GM19455 (cell line): ENCODE data around the gene SEC14L2.
"Not testable (repeated sequence)": the region's sequence is repeated elsewhere in the genome, so short reads cannot be mapped to it uniquely, and the experiment has no call there.

Source experiments
- ATAC-seq: cut with Tn5 transposase; IDR thresholded peaks from one replicate; pipeline ENCODE4 v1.9.1; 2021; ENCODE audit not compliant: unreplicated experiment

Gene SEC14L2

DNA sequence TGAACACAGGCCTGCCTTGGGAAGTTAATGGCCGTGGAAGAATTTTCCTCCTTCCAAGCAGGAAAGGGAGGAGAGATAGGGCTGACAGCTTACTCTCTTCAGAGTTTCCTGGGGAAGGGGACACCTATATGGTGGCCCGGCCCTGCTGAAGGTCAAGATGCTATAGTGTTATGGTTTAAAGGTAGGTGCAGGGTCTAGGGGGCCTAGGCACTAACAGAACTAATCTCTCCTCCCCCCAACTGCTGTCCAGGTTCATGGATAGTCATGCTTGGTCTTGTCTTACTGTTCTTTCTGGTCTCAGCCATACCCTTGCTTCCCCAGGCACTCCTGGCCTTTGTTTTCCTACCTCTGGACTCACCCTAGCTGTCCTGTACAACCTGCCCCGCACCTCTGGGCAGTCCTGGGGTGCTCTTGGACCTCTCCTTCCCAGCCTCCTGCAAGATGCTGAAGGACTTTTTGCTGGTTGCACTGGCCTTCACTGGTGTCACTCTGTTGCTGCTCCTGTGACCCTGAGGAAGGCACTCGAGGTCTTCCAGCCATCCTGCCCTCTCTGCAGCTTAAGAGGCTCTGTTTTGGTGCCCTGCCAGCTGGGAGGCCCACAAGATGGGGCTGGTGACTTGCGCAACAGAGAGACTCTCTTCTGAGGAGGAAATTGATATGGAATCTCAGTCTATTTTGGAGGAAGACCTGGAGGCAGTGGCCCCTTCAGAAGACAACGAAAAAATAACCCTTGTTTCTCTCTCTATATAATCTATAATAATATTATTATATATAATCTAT lies 57.1 kb downstream of the SEC14L2 start:
- no peak for ATAC-seq

DNA sequence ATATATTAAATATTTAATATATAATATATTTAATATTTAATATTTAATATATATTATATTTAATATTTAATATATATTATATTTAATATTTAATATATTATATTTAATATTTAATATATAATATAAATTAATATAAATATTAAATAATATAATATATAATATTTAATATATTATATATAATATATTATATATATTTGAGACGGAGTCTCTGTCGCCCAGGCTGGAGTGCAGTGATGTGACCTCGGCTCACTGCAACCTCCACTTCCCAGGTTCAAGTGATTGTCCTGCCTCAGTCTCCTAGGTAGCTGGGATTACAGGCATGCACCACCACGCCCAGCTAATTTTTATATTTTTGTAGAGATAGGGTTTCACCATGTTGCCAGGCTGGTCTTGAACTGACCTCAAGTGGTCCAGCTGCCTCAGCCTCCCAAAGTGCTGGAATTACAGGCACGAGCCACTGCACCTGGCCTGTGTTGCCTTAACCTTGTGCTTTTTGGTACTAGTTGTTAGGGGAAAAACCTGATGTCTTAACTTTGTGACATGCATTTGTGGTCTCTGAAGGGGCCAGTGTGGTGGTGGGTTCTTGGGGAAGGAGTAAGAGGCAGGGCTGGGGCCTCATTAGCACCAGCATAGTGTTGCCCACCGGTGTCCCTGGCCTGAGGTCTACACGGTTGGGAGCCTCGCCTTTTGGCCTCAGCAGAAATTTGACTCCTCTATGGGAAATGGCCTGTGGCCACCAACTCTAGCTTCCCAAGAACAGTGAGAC lies 58.4 kb downstream of the SEC14L2 start:
- ATAC-seq, result no peak

DNA sequence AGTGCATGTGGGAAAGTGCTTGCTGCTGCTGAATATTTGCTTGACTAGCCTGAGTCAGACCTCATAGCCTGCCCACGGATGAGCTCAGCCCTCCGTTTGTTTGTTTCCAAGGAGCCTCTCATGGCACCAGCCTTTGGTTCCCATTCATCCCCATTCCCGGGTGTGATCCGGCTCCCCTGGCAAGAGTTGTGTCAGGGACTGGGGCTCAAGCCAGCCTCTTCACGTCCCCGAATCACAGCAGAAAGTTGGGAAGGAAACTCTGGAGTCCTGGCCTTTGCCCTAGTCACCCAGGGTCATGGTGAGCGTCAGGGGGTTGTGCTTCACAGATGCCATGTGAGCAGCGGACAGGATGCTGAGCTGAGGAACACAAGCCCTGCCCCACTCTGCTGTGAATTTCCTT lies 61.2 kb downstream of the SEC14L2 start:
- no peak for ATAC-seq

DNA sequence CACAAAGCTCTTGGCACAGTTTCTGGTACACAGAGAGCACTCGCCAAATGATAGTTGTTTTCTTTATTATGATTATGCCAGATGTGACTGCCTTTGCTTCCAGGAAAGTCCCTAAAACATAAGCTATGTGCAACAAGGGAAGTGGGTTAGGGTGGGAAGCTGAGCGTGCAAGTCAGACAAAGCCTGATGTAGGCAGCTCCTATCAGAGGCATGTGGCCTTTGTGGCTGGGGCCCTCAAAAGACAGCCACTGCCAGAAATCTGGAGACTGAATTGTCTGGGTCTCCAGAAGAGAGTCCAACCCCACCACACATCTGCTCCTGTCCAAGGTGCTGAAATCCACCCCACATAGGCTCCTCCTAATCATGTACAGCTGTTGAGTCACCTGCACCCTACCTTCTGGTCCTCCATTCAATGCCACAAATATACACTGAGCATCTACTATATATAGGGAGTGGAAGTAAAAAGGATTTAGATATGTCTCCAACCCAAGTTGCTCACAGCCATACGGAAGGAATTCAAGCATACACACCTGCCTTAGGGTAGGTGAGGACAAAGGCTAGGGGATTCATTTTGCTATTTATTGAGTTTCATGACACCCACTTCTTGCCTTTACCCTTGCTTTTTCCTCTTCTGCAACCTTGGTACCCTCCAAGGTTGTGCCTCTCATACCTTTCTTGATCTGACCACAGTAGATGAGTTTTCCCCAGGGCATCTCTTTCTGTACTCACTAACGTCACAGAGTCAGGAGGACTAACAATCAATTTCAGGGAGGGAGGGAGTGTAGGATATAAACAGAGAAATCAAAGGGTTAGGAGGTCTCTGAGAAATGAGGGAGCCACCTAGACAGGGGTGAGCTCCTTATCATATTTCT lies 62.6 kb downstream of the SEC14L2 start:
- no peak for ATAC-seq

DNA sequence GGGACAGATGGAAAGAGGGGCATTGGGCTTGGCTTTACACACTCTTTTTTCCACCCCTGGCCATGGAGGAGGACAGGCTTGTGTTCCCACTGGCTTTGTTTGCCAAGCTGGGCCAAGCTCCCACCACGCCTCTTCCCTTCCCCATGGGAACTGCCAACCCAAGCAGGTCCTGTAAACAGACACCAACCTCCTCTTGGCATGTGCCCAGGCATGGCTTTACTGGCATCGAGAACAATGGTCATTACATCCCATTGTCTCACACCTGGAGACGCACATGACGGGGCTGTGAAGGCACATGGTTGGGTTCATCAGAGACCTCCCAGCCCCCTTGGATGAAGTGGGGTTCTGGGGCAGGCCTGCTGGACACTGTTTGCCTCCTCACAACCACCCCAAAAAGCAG lies 63.3 kb downstream of the SEC14L2 start:
- no peak for ATAC-seq

DNA sequence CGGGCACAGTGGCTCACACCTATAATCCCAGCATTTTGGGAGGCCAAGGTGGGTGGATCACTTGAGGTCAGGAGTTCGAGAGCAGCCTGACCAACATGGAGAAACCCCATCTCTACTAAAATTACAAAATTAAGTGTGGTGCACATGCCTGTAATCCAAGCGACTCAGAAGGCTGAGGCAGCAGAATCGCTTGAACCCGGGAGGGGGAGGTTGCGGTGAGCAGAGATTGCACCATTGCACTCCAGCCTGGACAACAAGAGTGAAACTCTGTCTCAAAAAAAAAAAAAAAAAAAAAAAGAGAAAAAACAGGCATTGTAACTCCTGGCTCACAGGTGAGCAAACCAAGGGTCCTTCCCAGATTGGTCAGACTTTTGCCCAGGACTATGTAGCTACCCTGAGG lies 63.7 kb downstream of the SEC14L2 start:
- not testable (repeated sequence) for ATAC-seq

DNA sequence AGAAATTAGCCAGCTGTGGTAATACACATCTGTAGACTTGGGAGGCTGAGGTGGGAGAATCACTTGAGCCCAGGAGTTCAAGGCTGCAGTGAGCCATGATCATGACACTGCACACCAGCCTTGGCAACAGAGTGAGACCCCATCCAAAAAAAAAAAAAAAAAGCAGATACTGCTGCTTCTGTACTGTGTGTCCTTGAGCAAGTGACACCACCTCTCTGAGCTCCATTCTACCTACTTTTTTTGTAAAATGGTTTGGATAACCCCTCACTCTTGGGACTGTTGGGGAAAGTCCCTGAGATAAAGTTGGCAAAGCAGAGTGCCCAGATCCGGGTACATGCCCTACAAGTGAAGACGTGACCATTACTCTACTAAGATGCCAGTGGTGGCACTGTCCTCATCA lies 72.3 kb downstream of the SEC14L2 start:
- no peak for ATAC-seq

DNA sequence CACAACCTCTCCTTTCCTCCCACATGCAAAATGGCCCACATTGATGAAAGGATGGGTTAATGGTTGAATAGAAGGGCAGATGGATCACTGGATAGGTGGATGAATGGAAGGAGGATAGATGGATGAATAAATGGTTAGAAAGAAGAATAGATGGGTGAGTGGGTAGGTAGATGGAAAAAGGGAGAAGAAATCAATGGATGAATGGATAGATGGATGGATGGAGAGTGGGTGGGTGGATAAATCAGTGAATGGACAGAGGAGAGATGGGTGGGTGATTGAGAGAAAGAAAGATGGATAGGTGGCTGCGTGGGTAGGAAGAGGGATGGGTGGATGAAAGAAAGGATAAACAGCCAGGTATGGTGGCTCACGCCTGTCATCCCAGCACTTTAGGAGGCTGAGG lies 73.8 kb downstream of the SEC14L2 start:
- ATAC-seq, result no peak

DNA sequence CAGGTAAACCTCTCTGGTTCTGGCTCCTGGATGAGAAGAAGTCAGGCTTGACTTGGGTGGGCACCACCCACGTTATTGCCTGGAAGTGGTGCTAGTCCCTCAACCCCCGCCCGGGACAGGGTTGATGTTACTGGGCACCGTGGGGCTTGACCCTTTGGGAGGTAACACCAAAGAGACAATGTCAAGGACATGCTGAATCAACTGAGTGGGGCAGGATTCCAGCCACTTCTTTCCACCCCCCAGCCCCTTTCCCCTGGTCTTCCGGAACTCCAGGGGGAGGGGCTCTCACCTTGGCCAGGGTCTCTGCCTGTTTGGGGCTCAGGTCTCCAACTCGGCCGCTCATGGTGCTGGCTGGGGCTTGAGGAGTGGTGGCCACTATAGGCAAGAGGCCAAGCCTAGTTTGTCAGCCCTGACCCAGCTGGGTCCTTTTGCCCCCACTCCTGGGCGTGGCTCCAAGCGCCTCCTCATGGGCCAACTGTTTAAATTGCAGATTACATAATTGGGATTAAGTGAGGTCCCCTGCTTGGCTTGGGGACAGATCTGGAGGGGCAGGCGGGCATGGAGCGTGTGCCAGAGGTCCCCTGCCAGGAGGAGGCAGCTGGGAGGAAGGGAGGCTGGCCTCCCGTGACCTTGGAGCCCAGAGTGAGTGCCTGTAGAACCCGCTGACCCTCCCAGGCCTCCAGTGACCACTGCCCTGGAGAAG lies 74.9 kb downstream of the SEC14L2 start, which contains the start of gene SEC14L3:
TSS of gene SEC14L3 (minus strand) at position 402 of the 703 bp plus-strand sequence. CDS start at position 343, 59 bp downstream.
- no peak for ATAC-seq

DNA sequence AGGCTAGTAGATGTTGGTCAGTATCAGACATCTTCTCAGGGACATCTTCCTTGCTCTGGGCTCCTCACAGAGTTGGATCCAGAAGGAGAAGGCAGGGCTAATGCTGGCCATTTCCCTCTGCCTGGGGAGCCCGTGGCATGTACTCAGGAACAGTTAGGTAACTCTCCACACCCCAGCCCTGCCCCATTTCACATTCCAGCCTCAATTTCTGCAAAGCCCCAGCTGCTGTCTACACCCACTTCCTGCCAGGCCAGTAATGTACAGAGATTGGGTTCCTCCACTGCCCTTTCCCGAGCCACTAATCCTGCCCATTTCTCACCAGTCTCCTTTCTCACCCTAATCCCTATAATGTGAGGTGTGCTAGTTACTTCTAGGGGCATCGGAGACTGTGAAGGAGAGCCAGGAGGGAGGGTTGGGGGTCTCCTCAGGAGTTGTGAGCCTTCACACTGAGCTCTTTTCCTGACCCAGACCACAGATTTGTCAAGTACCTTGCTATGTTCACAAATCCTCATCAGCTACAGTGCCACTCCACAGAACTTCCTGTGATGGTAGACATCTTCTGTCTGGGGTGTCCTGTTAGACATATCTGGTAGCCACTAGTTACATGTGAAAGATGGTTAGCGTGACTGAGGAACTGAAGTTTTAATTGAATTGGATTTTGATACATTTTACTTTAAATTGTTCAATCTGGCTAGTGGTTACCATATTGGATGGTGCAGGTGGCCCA lies 76.3 kb downstream of the SEC14L2 start:
- no peak for ATAC-seq

DNA sequence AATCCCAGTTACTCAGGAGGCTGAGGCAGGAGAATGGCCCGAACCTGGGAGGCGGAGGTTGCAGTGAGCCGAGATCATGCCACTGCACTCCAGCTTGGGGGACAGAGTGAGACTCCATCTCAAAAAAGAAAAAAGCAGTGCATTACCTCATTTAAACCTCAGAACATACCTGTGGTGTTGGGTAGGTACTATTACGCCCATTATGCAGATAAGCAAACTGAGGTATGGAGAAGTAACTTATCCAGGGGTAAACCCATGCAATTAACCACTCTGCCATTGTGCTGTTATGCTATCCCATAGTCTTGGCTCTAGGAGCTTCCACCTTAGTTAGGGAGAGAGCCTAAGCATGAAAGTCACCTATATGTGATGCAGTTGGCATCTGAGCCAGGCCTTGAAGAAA lies 77.3 kb downstream of the SEC14L2 start:
- ATAC-seq, result no peak
